Measurements from ENCODE around the gene SARNP. TPM values are rescaled to one million over a fixed set of nuclear protein-coding genes. Genes with fewer than 3 reads are reported as not detected.
A peak's percentile ranks its signal among the peaks of the same experiment; 100 is the strongest.
"Not testable (repeated sequence)": the region's sequence is repeated elsewhere in the genome, so short reads cannot be mapped to it uniquely, and the experiment has no call there.

SARNP gene
- total RNA-seq = 10 to 100 TPM; 88.3 to 88.6 TPM

GRCh38 chr12:55817345-55818139 is at the start of gene SARNP, which contains the start of gene ORMDL2:
Gene SARNP (minus strand): TSS chr12:55817724. CDS start chr12:55817701, 23 bp downstream.
Gene ORMDL2 (plus strand): TSS chr12:55818041. CDS start chr12:55819000, 959 bp downstream.
- Mint-ChIP-seq H3K27ac (no peak within 1 kb of the TSS), H3K4me3 (no peak within 1 kb of the TSS), H3K27me3 (no peaks in the 10 kb centered on the region), H3K4me1 (peaks cover 47% of the 10 kb centered on the region), H3K9me3 (no peaks in the 10 kb centered on the region), H3K36me3 (ENCODE audit: low read depth) (peaks cover 56% of the 10 kb centered on the region)
- ChIA-PET POLR2A (interaction anchor here (0.7 to 5.8 kb wide), 30 partner anchors 9 to 543 kb away, joined by 3 to 105 read pairs (median 6); partner anchors contain the start of genes ANKRD52, BLOC1S1, CD63 and CNPY2), CTCF (interaction anchor here (0.9 to 5.1 kb wide), 28 partner anchors 10 to 819 kb away, joined by 3 to 51 read pairs (median 5); partner anchors contain the start of genes CD63, DGKA, DNAJC14 and ESYT1)
- peak; percentile 98 for DNase-seq

- CTCF ChIA-PET; H3K27me3 Mint-ChIP-seq; H3K4me3 Mint-ChIP-seq; POLR2A ChIA-PET; DNase-seq; H3K36me3 Mint-ChIP-seq (ENCODE audit: low read depth); H3K27ac Mint-ChIP-seq; H3K9me3 Mint-ChIP-seq; H3K4me1 Mint-ChIP-seq: not testable (repeated sequence)
Measured at GRCh38 chr12:55866454-55867004, 49.0 kb upstream of the SARNP start.

GRCh38 chr12:55865327-55865726 is 47.8 kb upstream of the SARNP start:
- POLR2A ChIA-PET = interaction anchor here (0.7 to 1.2 kb wide), 2 partner anchors 48 to 51 kb away, joined by 3 to 4 read pairs; partner anchors contain the start of genes ORMDL2 and SARNP
- H3K36me3 Mint-ChIP-seq (ENCODE audit: low read depth) = no peaks in the 10 kb centered on the region
- DNase-seq = no peak
- no peaks in the 10 kb centered on the region for H3K27me3 Mint-ChIP-seq
- H3K4me3 Mint-ChIP-seq = no peak overlapping the region
- H3K9me3 Mint-ChIP-seq = peaks cover 4% of the 10 kb centered on the region
- no peak overlapping the region for H3K27ac Mint-ChIP-seq
- CTCF ChIA-PET = interaction anchor here (0.7 kb wide), 1 partner anchor 130 kb away, joined by 4 read pairs; no protein-coding TSS in a partner anchor
- no peaks in the 10 kb centered on the region for H3K4me1 Mint-ChIP-seq

- H3K4me3 Mint-ChIP-seq; H3K36me3 Mint-ChIP-seq (ENCODE audit: low read depth); H3K4me1 Mint-ChIP-seq; H3K27ac Mint-ChIP-seq; DNase-seq; H3K9me3 Mint-ChIP-seq; CTCF ChIA-PET; H3K27me3 Mint-ChIP-seq; POLR2A ChIA-PET: not testable (repeated sequence)
Measured at GRCh38 chr12:55862931-55863330, 45.4 kb upstream of the SARNP start.

- DNase-seq = no peak
- Mint-ChIP-seq H3K27ac (no peak overlapping the region), H3K36me3 (ENCODE audit: low read depth) (no peaks in the 10 kb centered on the region), H3K27me3 (no peaks in the 10 kb centered on the region), H3K4me1 (no peaks in the 10 kb centered on the region), H3K4me3 (no peak overlapping the region), H3K9me3 (peaks cover 3% of the 10 kb centered on the region)
- ChIA-PET CTCF (no interaction called here), POLR2A (no interaction called here)
Measured at GRCh38 chr12:55862286-55862685, 44.8 kb upstream of the SARNP start.

- CTCF ChIA-PET = no interaction called here
- DNase-seq = no peak
- POLR2A ChIA-PET = no interaction called here
- Mint-ChIP-seq H3K27me3 (no peaks in the 10 kb centered on the region), H3K9me3 (peaks cover 3% of the 10 kb centered on the region), H3K36me3 (ENCODE audit: low read depth) (no peaks in the 10 kb centered on the region), H3K4me3 (no peak overlapping the region), H3K27ac (no peak overlapping the region), H3K4me1 (no peaks in the 10 kb centered on the region)
Measured at GRCh38 chr12:55861871-55862270, 44.3 kb upstream of the SARNP start.

- Mint-ChIP-seq H3K27ac (no peak overlapping the region), H3K27me3 (no peaks in the 10 kb centered on the region), H3K9me3 (peaks cover 3% of the 10 kb centered on the region), H3K36me3 (ENCODE audit: low read depth) (no peaks in the 10 kb centered on the region), H3K4me3 (no peak overlapping the region), H3K4me1 (no peaks in the 10 kb centered on the region)
- no peak for DNase-seq
- ChIA-PET POLR2A (no interaction called here), CTCF (no interaction called here)
Measured at GRCh38 chr12:55861396-55861795, 43.9 kb upstream of the SARNP start.

- H3K9me3 Mint-ChIP-seq = no peaks in the 10 kb centered on the region
- ChIA-PET POLR2A (interaction anchor here (1.3 kb wide), 1 partner anchor 22 kb away, joined by 4 read pairs; no protein-coding TSS in a partner anchor), CTCF (no interaction called here)
- no peak overlapping the region for H3K4me3 Mint-ChIP-seq
- H3K4me1 Mint-ChIP-seq = peaks cover 5% of the 10 kb centered on the region
- H3K27me3 Mint-ChIP-seq = peaks cover 11% of the 10 kb centered on the region
- DNase-seq = no peak
- H3K36me3 Mint-ChIP-seq (ENCODE audit: low read depth) = no peaks in the 10 kb centered on the region
- H3K27ac Mint-ChIP-seq = no peak overlapping the region
Measured at GRCh38 chr12:55852740-55853139, 35.2 kb upstream of the SARNP start.

- no peaks in the 10 kb centered on the region for H3K9me3 Mint-ChIP-seq
- H3K4me1 Mint-ChIP-seq = peaks cover 14% of the 10 kb centered on the region
- H3K4me3 Mint-ChIP-seq = no peak overlapping the region
- peaks cover 14% of the 10 kb centered on the region for H3K27me3 Mint-ChIP-seq
- ChIA-PET POLR2A (no interaction called here), CTCF (no interaction called here)
- no peak overlapping the region for H3K27ac Mint-ChIP-seq
- DNase-seq = no peak
- no peaks in the 10 kb centered on the region for H3K36me3 Mint-ChIP-seq (ENCODE audit: low read depth)
Measured at GRCh38 chr12:55850893-55851292, 33.4 kb upstream of the SARNP start.

GRCh38 chr12:55850401-55850800 is 32.9 kb upstream of the SARNP start:
- no peaks in the 10 kb centered on the region for H3K9me3 Mint-ChIP-seq
- peaks cover 14% of the 10 kb centered on the region for H3K4me1 Mint-ChIP-seq

GRCh38 chr12:55849616-55850343 is 32.3 kb upstream of the SARNP start:
- Mint-ChIP-seq H3K4me1 (peaks cover 14% of the 10 kb centered on the region), H3K27ac (no peak overlapping the region), H3K36me3 (ENCODE audit: low read depth) (no peaks in the 10 kb centered on the region), H3K27me3 (peaks cover 14% of the 10 kb centered on the region), H3K4me3 (no peak overlapping the region), H3K9me3 (no peaks in the 10 kb centered on the region)
- ChIA-PET POLR2A (no interaction called here), CTCF (no interaction called here)
- no peak for DNase-seq

More at GRCh38 chr12:55850401-55850800, 32.9 kb upstream of the SARNP start:
- POLR2A ChIA-PET = no interaction called here
- CTCF ChIA-PET = no interaction called here
- DNase-seq = no peak
- Mint-ChIP-seq H3K27ac (no peak overlapping the region), H3K27me3 (peaks cover 14% of the 10 kb centered on the region), H3K36me3 (ENCODE audit: low read depth) (no peaks in the 10 kb centered on the region), H3K4me3 (no peak overlapping the region)

GRCh38 chr12:55847603-55848291 is 30.2 kb upstream of the SARNP start:
- ChIA-PET CTCF (interaction anchor here (1.0 to 1.6 kb wide), 3 partner anchors 18 to 182 kb away, joined by 3 to 4 read pairs (median 3); partner anchors contain the start of gene DNAJC14), POLR2A (interaction anchor here (1.0 to 2.2 kb wide), 4 partner anchors 11 to 18 kb away, joined by 3 to 12 read pairs (median 3); partner anchors contain the start of gene DNAJC14)
- DNase-seq = no peak

More at GRCh38 chr12:55847603-55848291, 30.2 kb upstream of the SARNP start:
- H3K27ac Mint-ChIP-seq = peak overlapping the region; percentile 11
- H3K27me3 Mint-ChIP-seq = peaks cover 14% of the 10 kb centered on the region
- no peaks in the 10 kb centered on the region for H3K9me3 Mint-ChIP-seq
- H3K4me3 Mint-ChIP-seq = no peak overlapping the region
- no peaks in the 10 kb centered on the region for H3K36me3 Mint-ChIP-seq (ENCODE audit: low read depth)
- H3K4me1 Mint-ChIP-seq = peaks cover 14% of the 10 kb centered on the region
